Hypothalamus (tissue), 51 donors: ENCODE measurements around the gene PDE9A.
A peak's percentile ranks its signal among the peaks of the same experiment; 100 is the strongest.
"Not testable (repeated sequence)": the region's sequence is repeated elsewhere in the genome, so short reads cannot be mapped to it uniquely, and the experiment has no call there.

Experiments used
- DNase-seq, 51 donors: peaks; one replicate each; lab custom pipeline; 2025; lab: John Stamatoyannopoulos, UW

PDE9A gene

GRCh38 chr21:42624095-42624790, 29.2 kb upstream of the PDE9A start:
- DNase-seq: no peak

DNA sequence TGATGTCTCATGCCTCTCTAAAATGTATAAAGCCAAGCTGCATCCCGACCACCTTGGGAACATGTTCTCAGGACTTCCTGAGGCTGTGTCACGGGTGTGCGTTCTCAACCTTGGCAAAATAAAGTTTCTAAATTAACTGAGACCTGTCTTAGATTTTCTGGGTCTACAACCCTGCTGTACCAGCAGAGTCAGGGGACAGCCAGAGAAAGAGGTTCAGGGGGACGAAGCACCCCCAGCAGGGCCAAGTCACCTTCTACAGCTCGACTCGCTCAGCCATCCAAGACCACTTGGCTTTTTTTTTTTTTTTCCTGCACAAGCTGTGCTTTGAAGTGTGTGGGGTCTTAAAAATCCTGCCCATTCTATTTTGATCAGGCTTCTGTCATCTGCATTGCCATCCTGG, 28.5 kb upstream of the PDE9A start:
- no peak for DNase-seq

- no peak for DNase-seq
Observed at GRCh38 chr21:42626171-42626570, 27.2 kb upstream of the PDE9A start.

GRCh38 chr21:42627527-42628289, 25.7 kb upstream of the PDE9A start:
- no peak for DNase-seq

DNA sequence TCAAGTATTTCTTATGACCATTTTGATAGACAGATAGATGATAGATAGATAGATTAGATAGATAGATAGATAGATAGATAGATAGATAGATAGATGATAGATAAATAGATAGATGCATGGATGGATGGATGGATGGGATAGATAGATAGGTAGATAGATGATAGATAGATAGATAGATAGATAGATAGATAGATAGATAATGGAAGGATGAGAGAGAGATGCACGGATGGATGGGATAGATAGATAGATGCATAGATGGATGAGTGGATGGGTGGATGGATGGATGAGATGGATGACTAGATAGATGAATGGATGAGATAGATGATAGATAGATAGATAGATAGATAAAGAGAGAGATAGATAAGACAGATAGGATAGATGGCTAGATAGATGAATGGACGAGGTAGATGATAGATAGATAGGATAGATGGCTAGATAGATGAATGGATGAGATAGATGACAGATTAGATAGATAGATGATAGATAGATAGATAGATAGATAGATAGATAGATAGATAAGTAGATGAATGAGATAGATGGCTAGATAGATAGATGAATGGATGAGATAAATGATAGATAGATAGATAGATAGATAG, 24.9 kb upstream of the PDE9A start:
- not testable (repeated sequence) for DNase-seq

- DNase-seq: no peak
Observed at GRCh38 chr21:42629933-42630589, 23.4 kb upstream of the PDE9A start.

DNA sequence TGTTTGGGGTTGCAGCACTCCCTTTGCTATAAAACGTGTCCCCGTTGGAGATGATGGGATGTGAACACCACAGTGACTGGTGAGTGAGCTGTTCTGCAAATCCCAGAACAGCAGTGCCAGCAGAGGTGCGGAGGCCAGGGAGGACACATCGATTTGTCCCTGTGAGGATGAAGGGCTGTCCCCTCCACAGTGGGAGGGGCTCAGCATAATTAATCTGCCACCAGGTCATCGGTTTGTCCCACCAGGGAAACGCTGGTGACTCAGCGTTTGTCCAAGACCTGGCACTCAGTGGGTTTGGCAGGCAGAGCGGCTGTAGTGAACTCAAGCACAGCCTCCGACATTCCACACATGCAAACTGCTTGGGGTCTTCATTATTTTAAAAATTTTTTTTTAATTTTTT, 22.8 kb upstream of the PDE9A start:
- no peak for DNase-seq

GRCh38 chr21:42631142-42631541, 22.3 kb upstream of the PDE9A start:
- no peak for DNase-seq

- DNase-seq: no peak
Observed at GRCh38 chr21:42632336-42632751, 21.1 kb upstream of the PDE9A start.

- DNase-seq: no peak
Observed at GRCh38 chr21:42632771-42633690, 20.4 kb upstream of the PDE9A start.

DNA sequence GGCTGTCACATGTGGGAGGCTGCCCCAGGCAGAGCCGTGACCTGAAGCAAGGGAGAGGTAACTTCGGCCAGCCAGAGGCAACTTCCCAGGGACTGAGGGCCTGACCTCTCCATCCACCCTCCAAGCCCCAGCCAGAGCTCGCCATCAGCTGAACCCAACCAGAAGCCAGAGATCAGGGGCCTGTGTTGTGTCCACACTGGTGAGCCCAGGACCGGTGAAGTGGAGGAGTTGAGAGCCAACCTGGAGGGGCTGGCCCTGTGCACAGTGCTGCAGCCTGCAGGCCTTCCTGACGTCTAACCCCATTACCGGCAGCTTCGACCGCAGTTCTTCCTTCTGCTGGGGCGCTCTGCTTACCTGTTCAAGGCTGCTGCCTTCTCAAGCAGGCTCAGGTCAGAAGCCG, 19.6 kb upstream of the PDE9A start:
- no peak for DNase-seq

GRCh38 chr21:42635848-42636519, 17.4 kb upstream of the PDE9A start:
- DNase-seq: no peak

- peak in 1 of 51 donors; percentile 35 for DNase-seq
Observed at GRCh38 chr21:42636520-42637266, 16.7 kb upstream of the PDE9A start.

- DNase-seq: no peak
Observed at GRCh38 chr21:42637267-42638041, 16.0 kb upstream of the PDE9A start.

- no peak for DNase-seq
Observed at GRCh38 chr21:42638266-42638863, 15.1 kb upstream of the PDE9A start.

- no peak for DNase-seq
Observed at GRCh38 chr21:42639646-42640152, 13.7 kb upstream of the PDE9A start.

DNA sequence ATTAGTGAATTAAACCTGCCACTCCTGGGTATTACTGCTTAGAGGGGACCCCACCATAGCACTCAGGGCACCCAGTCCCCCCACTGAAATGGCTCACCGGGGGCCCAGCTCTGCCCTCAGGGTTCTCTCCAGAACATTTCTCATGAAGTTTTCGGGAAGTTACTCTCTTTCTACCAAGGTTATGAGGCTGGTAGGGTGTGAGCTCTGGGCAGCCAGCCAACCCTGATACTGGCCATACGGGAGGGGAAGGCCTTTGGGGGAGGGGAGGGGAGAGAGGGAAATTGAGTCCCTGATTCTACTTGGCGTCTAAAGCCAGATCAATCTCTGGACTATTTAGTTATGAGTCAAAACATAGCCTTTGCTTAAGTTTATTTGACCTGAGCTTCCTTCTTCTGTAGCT, 12.9 kb upstream of the PDE9A start:
- DNase-seq: no peak
